HL-60 (cell line): ENCODE measurements around the gene PAQR5.

Experiments
- CTCF ChIP-seq: IDR thresholded peaks from one replicate; pipeline ENCODE4 v1.5.1; 2011; ENCODE audit warnings: low read length, control low read depth, inconsistent platforms; ENCODE audit not compliant: insufficient read depth
- POLR2AphosphoS5 ChIP-seq: IDR thresholded peaks from 2 replicates; pipeline ENCODE4 v1.6.1; 2012; ENCODE audit warnings: low read depth
- REST ChIP-seq: IDR thresholded peaks from 2 replicates; pipeline ENCODE4 v1.6.1; 2012; ENCODE audit warnings: low read depth; ENCODE audit not compliant: insufficient replicate concordance

- no peak for TF ChIP-seq CTCF
- TF ChIP-seq POLR2AphosphoS5 = no peak
- no peak for TF ChIP-seq REST
These were observed 17.6 kb downstream of the PAQR5 start for GRCh38 chr15:69316291-69316690.
